ENCODE data around the gene SSBP4. TPM values are rescaled to one million over a fixed set of nuclear protein-coding genes. Genes with fewer than 3 reads are reported as not detected.

Gene SSBP4
- total and polyA plus RNA-seq, 9 of the 15 experiments (the other 6 are each of a cell fraction or from before 2014, with no cell fraction given), result 1.1 to 189 (median 39.0) TPM

GRCh38 chr19:18385675-18386542, 33.3 kb upstream of the SSBP4 start, which contains the start of gene GDF15 (continued):
- TF ChIP-seq ZBTB11 (CRISPR knock-in tag; IDR thresholded peaks at IDR 0.05) (peak in 2 of 3 experiments; percentile 59 to 88; a peak in 3 of 6 replicates), ZNF436 (CRISPR knock-in tag; IDR thresholded peaks at IDR 0.05) (0 out of 2 replicates have a peak, but pooled peaks have one; percentile 33), KHSRP (IDR thresholded peaks at IDR 0.05) (no peak), ZBTB17 (CRISPR knock-in tag; IDR thresholded peaks at IDR 0.05) (peak; percentile 83), KDM4B (IDR thresholded peaks at IDR 0.05; ENCODE audit: borderline replicate concordance in 2 of 2, low read depth in 1 of 2) (peak in 1 of 2 experiments; percentile 96; a peak in 1 of 4 replicates), ZBTB7A (IDR thresholded peaks at IDR 0.05; ENCODE audit: borderline replicate concordance, control insufficient read depth, low read depth, low read length) (peak; percentile 97), ZHX1 (conservative IDR thresholded peaks at IDR 0.05; ENCODE audit: low read length) (peak; percentile 86; the same call in 1 of the 2 replicates), ARNT (IDR thresholded peaks at IDR 0.05) (0 out of 4 replicates have a peak, but pooled peaks of 1 of the 2 experiments have one; percentile 80), USF2 (CRISPR knock-in tag; IDR thresholded peaks at IDR 0.05) (no peak), POU5F1 (IDR thresholded peaks at IDR 0.05; ENCODE audit: borderline replicate concordance, low read depth, low read length, partially characterized antibody) (peak; percentile 47), HMGN3 (IDR thresholded peaks at IDR 0.05; ENCODE audit: borderline replicate concordance, extremely low read depth, insufficient read length, low read depth, low read length) (peak; percentile 87), PRPF4 (IDR thresholded peaks at IDR 0.05; ENCODE audit: insufficient read depth, low read depth, low read length, poor library complexity, severe bottlenecking) (peak; percentile 61), ELF1 (tag; IDR thresholded peaks at IDR 0.05) (no peak), SPI1 (IDR thresholded peaks at IDR 0.05; ENCODE audit: borderline replicate concordance, low read depth, low read length) (no peak), E2F4 (CRISPR knock-in tag; IDR thresholded peaks at IDR 0.05; ENCODE audit: low read depth) (peak; percentile 46; the same call in 1 of the 2 replicates), STAT5A (IDR thresholded peaks at IDR 0.05; ENCODE audit: borderline replicate concordance, low read length) (peak; percentile 44; the same call in 1 of the 2 replicates)

Data from K562 (cell line).